Esophagus muscularis mucosa (tissue), 3 donors: ENCODE measurements around the gene NOSTRIN.

Experiments
- EP300 ChIP-seq: sonication (generic); formaldehyde crosslinking; IDR thresholded peaks from one replicate; pipeline ENCODE4 v1.6.1; 2017; ENCODE audit warnings: antibody characterized with exemption
- TF ChIP-seq, protein P1 (sequence below), 3 experiments: fragments of 200-600 bp in 2 of 3; fragments of 450-650 bp in 1 of 3; sonication (generic) in 2 of 3; IDR thresholded peaks; one replicate each; pipeline ENCODE4 v1.5.1; 2017 to 2019; ENCODE audit warnings: antibody characterized with exemption in 3 of 3, mild to moderate bottlenecking in 2 of 3, moderate library complexity in 1 of 3

DNA sequence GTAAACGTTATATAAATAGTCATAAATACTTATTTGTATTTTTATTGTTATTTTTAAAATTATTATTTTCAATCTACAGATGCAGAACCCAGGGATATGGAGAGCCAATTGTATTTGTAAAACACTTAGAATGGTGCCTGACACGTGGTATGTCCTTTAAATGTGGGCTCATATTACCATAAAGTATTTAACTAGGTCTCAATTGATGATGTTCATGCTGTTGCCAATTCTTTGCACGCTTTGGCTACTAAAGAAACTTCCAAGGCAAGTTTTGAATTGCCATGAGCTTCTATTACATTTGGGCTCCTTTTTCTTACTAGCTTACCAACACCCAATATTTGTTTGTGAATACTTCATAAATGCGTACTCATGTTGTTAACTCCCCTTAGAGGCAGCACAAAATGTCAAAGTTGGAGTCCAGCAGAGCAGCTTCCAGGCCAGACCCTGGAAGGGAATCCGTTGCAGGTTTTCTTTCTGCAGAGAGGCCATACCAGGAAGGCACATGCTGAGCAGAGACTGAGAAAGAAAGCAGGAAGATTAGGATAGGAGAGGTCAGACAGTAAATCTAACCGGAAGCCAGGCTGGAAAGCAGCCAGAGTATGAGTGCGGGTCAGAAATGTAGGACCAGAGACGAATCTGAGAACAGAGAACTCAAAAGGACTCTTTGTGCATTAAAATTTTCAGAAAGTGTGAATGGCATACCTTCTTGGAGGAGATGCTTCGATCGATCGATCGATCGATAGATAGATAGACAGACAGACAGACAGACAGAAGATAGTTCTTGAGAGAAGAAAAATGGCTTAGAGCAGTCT lies 4.2 kb upstream of the NOSTRIN start:
- TF ChIP-seq, protein P1, sequence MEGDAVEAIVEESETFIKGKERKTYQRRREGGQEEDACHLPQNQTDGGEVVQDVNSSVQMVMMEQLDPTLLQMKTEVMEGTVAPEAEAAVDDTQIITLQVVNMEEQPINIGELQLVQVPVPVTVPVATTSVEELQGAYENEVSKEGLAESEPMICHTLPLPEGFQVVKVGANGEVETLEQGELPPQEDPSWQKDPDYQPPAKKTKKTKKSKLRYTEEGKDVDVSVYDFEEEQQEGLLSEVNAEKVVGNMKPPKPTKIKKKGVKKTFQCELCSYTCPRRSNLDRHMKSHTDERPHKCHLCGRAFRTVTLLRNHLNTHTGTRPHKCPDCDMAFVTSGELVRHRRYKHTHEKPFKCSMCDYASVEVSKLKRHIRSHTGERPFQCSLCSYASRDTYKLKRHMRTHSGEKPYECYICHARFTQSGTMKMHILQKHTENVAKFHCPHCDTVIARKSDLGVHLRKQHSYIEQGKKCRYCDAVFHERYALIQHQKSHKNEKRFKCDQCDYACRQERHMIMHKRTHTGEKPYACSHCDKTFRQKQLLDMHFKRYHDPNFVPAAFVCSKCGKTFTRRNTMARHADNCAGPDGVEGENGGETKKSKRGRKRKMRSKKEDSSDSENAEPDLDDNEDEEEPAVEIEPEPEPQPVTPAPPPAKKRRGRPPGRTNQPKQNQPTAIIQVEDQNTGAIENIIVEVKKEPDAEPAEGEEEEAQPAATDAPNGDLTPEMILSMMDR (IDR thresholded peaks at IDR 0.05), result no peak
- no peak for TF ChIP-seq EP300
